ENCODE results near the gene ECHDC1.

ECHDC1 gene

DNA sequence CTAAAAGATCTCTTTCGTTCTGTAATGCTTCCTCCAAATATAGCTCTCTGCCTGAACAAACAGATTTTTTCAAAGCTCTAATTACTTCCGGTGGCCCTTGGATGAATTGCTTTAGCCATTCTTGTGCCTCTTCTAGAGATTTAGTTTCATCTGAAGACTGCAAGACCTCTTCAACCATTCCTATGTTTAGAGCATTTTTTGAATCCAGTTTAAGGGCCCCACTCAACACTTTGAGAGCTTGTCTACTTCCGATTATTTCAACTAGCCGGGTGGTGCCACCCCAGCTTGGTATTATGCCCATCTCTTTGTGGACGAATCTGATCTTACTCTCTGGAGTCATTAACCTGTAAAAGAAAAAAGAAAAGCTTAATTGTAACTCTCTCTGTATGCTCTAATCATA, 53.5 kb downstream of the ECHDC1 start:
- TF ChIP-seq POLR2A (IDR thresholded peaks at IDR 0.05; ENCODE audit: low read length) (no peak), GATA1 (IDR thresholded peaks at IDR 0.05; ENCODE audit: low read depth, low read length) (no peak)
- no peak for DNase-seq

DNA sequence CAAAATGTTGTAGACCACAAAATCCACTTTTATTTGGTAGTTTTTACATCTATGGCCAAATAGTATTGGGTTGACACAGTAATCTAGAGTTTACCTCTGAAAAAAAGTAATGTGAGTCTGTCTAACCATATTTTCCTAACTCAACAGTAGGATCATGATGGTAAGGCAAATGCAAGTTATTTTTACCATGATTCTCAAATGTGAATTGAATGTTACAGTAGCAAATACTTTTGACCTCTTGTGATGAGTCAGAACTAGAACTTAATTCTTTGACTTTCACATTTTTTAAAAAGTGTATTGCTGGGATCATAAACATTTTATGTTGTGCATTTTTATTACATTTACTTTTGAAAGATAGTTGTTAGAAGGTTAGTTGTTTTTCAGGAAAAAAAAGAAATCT, 54.7 kb downstream of the ECHDC1 start:
- no peak for DNase-seq
- TF ChIP-seq POLR2A (IDR thresholded peaks at IDR 0.05; ENCODE audit: low read length): no peak

DNA sequence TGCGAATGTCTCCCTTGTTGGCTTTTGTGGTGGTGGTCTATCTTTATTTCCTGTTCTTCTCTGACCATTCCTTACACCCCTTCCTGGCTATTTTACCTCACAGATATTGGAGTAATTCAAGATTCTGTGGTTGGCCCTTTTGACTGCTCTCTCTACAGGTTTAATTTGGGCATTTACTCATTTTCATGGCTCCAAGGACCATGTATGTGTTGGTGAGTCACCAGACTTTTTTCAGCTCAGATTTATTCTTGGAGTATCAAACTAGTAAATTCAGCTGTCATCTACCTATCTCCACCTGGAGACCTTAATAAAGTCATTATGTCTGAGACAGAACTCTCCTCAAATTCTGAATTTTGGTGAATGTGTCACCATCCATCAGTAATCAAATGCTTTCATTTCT, 61.2 kb downstream of the ECHDC1 start:
- no peak for DNase-seq
- TF ChIP-seq POLR2A (IDR thresholded peaks at IDR 0.05; ENCODE audit: low read length): no peak
- TF ChIP-seq GATA1 (IDR thresholded peaks at IDR 0.05; ENCODE audit: low read depth, low read length): no peak

DNA sequence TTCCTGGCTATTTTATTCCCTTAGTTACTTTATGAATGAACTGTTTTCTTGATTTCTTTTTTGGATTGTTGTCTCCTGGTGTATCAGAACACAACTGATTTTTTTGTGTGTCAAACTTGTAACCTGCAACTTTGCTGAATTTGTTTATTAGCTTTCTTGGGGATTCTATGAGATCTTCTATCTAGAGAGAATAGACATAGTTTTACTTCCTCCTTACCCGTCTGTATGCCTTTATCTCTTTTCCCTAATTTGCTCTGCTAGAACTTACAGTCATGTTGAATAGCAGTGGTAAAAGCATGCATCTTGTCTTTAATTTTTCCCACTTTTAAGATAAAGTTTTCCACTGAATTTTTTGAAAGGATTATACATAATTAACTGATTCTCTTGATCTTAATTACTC, 63.6 kb downstream of the ECHDC1 start:
- TF ChIP-seq GATA1 (IDR thresholded peaks at IDR 0.05; ENCODE audit: low read depth, low read length): no peak
- TF ChIP-seq POLR2A (IDR thresholded peaks at IDR 0.05; ENCODE audit: low read length): no peak
- DNase-seq: no peak

DNA sequence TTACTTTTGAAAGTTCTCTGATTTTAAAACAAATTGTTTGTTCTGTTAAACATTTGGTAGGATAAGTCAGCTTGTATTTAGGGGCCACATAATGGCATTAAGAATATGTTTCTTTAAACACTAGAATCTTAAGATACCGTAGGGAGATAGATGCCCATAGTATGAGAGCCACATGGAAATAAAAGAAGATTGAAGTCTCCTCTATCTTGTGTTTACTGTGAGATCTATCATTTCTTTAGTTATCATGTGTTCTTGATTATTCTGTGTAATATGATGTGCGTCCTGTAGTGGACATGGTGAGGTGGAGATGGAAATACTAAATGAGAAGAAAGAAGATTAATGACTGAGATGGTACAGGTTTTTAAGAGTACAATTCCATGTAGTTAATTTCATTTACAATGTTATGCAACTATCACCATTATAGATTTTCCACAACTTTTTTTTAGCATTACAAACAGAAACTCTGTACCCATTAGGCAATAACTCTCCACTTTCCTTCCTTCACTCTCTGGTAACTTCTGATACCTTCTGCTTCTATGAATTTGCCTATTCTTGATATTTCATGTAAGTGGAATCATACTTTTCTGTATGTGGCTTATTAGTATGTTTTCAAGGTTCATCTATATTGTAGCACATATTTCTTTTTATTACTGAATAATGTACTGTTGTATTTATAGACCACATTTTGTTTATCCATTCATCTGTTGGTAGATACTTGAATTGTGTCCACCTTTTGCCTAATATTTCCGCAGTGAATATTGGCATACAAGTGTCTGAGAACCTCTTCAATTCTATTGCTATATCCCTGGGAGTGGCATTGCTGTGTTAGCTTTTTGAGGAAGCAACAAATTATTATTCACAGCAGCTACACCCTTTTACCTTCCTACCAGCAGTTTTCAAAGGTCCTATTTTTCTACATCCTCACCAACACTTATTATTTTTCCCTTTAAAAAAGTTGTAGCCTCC, 65.2 kb downstream of the ECHDC1 start:
- no peak for DNase-seq
- TF ChIP-seq POLR2A (IDR thresholded peaks at IDR 0.05; ENCODE audit: low read length) (no peak), GATA1 (IDR thresholded peaks at IDR 0.05; ENCODE audit: low read depth, low read length) (no peak)

DNA sequence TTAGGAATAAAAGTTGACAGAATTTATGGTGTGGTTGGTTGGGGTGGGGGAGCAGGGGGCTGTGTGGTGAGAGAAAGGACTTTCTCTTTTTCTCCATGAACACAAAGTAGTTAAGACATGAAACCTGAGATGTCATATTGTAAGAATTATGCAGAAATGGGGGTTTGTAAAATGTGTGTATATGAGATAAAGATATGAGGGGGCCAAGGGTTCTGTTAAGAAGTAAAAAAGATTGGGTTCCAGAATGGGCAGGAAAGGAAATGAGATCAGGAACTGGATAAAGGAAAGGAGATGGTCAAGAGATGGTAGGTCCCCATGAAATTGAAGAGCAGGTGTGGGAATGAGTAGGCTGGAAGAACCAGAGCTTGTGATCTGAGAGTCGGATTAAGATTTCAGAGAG, 67.1 kb downstream of the ECHDC1 start:
- peak in 1 of 2 experiments; percentile 16 for DNase-seq
- TF ChIP-seq POLR2A (IDR thresholded peaks at IDR 0.05; ENCODE audit: low read length) (no peak), GATA1 (IDR thresholded peaks at IDR 0.05; ENCODE audit: low read depth, low read length) (no peak)

DNA sequence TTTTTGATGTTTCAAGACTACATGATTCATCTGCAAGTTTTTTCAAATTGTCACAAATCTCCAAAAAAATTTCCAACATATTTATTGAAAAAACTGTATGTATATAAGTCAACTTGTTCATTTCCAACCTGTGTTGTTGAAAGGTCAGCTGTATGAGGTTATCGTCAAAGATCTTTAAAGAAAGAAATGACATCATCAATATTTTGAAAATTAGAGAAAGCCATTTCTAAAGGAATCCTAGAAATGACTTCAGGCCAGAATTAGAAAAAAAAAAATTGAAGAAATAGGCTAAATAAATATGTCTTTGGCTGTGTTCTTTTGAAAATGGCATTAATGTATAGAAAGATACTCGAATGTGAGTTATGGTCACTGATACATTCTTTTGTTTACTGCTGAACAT, 69.9 kb downstream of the ECHDC1 start:
- TF ChIP-seq POLR2A (IDR thresholded peaks at IDR 0.05; ENCODE audit: low read length) (no peak), GATA1 (IDR thresholded peaks at IDR 0.05; ENCODE audit: low read depth, low read length) (no peak)
- no peak for DNase-seq

DNA sequence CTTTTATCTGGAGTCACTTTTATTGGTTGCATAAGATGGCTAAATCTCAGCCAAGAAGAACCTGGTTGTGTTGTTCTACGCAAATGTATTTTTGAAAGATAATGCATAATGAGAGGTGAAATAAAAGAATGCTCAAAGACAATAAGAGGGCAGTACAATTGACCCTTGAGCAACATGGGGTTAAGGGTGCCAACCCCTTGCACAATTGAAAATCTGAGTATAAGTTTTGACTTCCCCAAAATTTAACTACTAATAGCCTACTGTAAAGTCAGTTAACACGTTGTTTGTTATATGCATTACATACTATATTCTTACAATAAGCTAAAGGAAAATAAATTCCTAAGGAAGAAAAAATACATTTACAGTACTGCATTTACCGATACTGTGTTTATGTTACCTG, 70.8 kb downstream of the ECHDC1 start:
- DNase-seq: no peak

DNA sequence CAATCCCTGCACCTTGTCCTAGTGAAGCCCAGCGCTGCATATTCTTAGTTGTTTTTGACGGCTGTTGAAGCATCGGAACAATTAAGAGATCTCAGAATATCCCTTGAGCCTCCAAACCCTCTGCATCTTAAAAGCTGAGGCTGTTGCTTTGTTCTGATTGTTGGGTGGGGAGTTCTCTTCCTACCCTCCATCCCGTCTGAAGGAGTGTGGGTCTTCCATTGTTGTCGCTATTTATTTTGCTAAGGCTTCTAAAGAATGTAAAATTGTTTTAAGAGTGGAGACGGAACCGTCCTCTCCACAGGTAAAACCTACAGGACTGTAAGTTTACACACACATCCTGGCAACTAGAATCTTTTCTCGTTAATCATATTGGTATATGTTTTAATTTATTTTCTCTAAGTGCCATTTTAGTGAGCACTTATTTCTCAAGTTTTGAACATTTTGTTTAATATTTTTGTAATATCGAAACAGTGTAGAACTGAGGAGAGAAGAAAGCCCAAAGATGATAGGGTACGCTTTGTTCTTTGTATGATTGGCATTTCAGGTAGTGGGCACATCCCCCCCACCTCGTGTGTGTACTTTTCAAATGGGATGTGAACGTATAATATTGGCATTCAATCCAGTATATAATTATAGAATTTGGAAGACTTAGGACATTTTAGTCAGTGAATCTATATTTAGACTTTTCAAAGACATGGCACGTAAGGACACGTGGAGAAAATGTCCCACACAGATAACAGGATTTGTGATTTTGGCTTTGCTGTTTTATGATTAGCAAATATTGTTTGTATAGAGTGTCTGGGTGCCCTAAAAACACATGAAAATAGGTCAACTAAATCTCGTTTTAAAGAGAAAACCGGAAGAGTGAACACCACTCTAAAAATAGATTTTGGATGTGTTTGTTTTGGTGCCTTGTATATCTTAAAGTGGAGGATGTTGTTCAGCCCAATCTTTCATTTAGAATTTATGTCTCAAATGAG, 75.5 kb downstream of the ECHDC1 start:
- TF ChIP-seq POLR2A (IDR thresholded peaks at IDR 0.05; ENCODE audit: low read length) (no peak), GATA1 (IDR thresholded peaks at IDR 0.05; ENCODE audit: low read depth, low read length) (no peak)
- DNase-seq: peak; percentile 22 to 57

More for the DNA sequence above, 70.8 kb downstream of the ECHDC1 start:
- TF ChIP-seq POLR2A (IDR thresholded peaks at IDR 0.05; ENCODE audit: low read length): no peak
- no peak for TF ChIP-seq GATA1 (IDR thresholded peaks at IDR 0.05; ENCODE audit: low read depth, low read length)

DNA sequence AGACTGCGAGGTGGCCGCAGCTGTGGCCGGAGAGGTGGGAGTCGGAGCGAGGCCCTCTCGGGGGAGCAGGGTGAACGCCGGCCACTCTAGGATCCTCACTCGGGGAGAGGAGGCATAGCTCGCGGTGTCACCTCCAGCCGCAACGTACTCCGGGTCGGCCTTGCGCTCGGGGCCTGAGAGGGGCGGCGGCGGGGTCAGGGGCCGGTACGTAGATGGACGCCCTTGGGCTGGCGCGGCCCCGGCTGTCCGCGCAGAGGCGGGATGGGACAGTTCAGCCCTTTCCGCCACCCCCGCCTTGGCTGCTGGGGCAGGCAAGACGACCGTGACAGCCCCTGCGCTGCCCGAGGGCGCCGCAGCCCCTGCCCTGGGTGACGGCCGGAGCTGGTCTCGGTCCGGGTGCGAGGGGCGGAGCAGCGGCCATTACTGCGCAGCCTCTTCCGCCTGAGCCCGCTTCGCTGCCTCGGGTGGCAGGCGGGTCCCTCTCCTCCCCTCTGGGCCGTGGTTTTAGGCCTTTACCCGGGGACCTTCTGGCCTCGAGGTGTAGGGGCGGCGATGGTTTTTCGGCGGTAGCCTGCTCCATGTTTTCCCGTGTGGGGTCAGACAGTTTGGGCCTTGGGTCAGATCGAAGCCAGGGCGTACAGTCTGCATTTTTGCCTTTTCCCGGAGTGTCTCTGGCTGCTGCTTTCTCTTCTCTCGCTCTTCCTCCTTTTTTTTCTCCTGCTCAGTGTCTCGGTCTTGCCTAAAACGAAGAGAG, 76.3 kb downstream of the ECHDC1 start:
- TF ChIP-seq POLR2A (IDR thresholded peaks at IDR 0.05; ENCODE audit: low read length): peak; percentile 75
- TF ChIP-seq GATA1 (IDR thresholded peaks at IDR 0.05; ENCODE audit: low read depth, low read length): no peak
- DNase-seq: peak; percentile 80 to 88

DNA sequence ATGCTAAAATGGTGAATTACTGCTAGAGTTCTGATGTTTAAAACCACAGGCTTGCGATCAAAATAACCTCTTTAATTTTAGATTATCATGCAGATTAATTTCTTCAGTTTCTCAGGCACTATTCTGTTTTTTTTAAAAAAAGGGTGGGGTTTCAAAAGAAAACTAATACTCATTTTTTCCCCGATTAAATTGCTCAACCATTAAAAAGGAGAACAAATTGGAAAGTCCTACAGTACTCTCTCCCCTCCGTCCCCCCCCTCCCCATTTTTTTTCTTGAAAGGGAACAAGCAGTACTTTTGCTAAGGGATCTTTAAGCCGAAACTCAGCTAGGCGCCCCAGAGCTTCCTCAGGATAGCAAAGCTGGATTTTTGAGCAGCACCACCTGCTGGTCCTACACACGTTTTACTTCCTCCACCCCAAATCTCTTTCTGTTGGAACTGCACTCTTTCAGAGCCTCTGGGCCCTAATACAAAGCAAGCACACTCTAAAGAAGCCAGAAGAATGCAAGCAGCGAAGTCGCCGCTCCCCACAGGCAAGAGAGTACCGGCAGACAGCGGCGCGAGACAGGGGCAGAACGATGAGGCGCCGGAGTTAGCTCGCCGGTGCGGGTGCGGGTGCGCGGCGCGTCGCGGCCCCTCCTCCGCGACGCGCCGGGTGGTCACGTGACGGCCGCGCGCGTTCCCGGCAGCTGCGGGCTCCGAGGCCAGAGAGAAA, 77.1 kb downstream of the ECHDC1 start, which contains the start of gene RNF146:
TSS of gene RNF146 (plus strand) at position 687 of the 714 bp plus-strand sequence. CDS start 13,475 bp downstream, outside the sequence.
- TF ChIP-seq GATA1 (IDR thresholded peaks at IDR 0.05; ENCODE audit: low read depth, low read length): no peak
- TF ChIP-seq POLR2A (IDR thresholded peaks at IDR 0.05; ENCODE audit: low read length): no peak
- peak; percentile 85 to 89 for DNase-seq

DNA sequence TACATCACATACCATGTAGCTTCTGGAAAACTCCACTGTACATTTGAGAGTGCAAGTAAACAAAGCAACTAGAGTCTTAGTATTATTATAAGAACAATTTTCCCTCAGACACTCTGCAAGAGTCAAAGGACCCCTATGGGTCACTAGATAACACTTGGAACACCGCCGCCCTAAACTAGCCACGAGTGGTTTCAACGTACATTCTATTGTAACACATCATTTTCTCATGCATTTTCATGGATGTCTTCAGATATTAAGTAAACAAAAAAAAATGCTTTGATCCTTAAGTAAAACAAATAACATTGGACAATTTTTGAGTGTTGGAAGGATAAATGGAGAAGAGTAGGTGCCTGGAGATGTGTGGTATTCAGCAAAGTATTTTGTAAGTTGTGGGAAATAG, 79.9 kb downstream of the ECHDC1 start:
- TF ChIP-seq GATA1 (IDR thresholded peaks at IDR 0.05; ENCODE audit: low read depth, low read length) (no peak), POLR2A (IDR thresholded peaks at IDR 0.05; ENCODE audit: low read length) (no peak)
- DNase-seq: no peak

DNA sequence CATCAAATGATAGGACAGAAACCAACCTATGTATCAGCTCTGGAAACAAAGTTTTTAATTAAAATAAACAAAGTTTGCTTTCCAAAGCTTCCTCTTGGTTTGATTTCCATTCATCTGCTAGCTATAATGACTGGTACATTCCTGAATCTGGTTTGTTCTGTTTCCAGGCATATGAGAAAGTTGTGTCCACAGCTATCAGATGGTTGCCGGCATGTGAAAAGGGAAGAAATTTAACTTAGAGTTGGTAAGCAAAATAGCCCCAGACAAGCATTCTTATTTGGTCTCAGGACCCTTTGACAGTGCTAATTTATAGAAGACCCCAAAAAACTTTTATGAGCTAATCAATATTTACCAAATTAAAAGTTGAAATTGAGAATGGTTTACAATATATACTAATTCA, 80.5 kb downstream of the ECHDC1 start:
- TF ChIP-seq POLR2A (IDR thresholded peaks at IDR 0.05; ENCODE audit: low read length) (no peak), GATA1 (IDR thresholded peaks at IDR 0.05; ENCODE audit: low read depth, low read length) (no peak)
- DNase-seq: no peak
